Muscle layer of duodenum (tissue), 2 donors: ENCODE data around the gene FNBP1.
"Not testable (repeated sequence)": the region's sequence is repeated elsewhere in the genome, so short reads cannot be mapped to it uniquely, and the experiment has no call there.

ENCODE experiments used
- H3K27ac ChIP-seq: one replicate; pipeline ENCODE4 v1.7.0; 2013; ENCODE audit warnings: mild to moderate bottlenecking, low read length
- H3K27me3 ChIP-seq: one replicate; pipeline ENCODE4 v1.7.0; 2013; ENCODE audit warnings: low read depth, mild to moderate bottlenecking, control low read depth, low read length
- H3K36me3 ChIP-seq, 2 donors: one replicate each; pipeline ENCODE4 v1.7.0; 2013; ENCODE audit warnings: low read length in 2 of 2, control low read depth in 1 of 2, mild to moderate bottlenecking in 1 of 2; ENCODE audit not compliant: insufficient read depth in 2 of 2, control insufficient read depth in 1 of 2
- H3K4me1 ChIP-seq, 2 donors: one replicate each; pipeline ENCODE4 v1.7.0; 2013; ENCODE audit warnings: low read length in 2 of 2, mild to moderate bottlenecking in 2 of 2, control low read depth in 1 of 2, moderate library complexity in 1 of 2; ENCODE audit not compliant: insufficient read depth in 2 of 2, control insufficient read depth in 1 of 2
- H3K4me3 ChIP-seq, 2 donors: one replicate each; pipeline ENCODE4 v1.7.0; 2013; ENCODE audit warnings: low read length in 2 of 2, low read depth in 1 of 2, mild to moderate bottlenecking in 1 of 2
- H3K9me3 ChIP-seq, 2 donors: one replicate each; pipeline ENCODE4 v1.7.0; 2013; ENCODE audit warnings: low read length in 2 of 2, control low read depth in 1 of 2, mild to moderate bottlenecking in 1 of 2; ENCODE audit not compliant: control insufficient read depth in 1 of 2
- donor health status: healthy.

FNBP1 gene

DNA sequence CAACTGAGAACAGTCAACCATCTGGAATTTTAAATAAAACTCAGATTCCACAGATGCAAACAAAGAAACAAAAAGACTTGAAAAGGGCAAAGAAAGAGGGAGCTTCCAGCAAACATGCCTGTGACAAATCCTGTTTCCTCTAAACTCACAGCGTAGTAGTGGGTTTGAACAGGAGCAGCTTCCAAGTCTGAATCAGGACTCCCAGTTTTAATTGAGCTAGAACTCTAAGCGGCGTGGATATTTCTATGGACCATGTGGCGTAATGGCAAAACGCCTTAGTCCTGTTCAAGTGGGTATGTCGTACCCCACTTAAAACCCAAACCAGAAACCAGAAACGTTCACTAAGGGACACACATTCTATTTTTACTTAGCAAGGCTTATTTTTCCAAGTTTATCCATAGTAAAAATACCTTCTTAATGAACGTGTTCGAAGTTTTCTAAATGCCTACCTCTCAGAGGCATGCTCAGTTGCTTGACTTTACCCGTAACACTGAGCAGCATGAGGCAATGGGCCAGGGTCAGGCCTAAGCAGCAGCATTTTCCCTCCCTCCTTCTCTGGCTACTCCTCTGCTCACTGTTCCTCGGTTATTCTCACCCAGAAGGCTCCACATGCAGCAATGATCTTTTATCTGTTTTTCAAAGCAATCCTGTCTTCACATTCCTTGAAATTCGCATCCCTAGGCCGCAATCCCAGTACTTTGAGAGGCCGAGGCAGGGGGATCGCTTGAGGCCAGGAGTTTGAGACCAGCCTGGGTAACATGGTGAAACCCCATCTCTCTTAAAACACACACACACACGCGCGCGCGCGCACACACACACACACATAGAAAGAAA lies 77.9 kb downstream of the FNBP1 start:
- Histone ChIP-seq H3K4me3 (no peak overlapping the region), H3K27ac (peak overlapping the region; percentile 85), H3K27me3 (no peaks in the 10 kb centered on the region), H3K9me3 (no peaks in the 10 kb centered on the region), H3K4me1 (peaks cover 17 to 22% of the 10 kb centered on the region in 2 donors), H3K36me3 (no peaks in the 10 kb centered on the region)

- H3K36me3 ChIP-seq, result no peaks in the 10 kb centered on the region
- peaks cover 17% of the 10 kb centered on the region in 2 donors for H3K4me1 ChIP-seq
- no peaks in the 10 kb centered on the region for H3K27me3 ChIP-seq
- H3K27ac ChIP-seq, result peak overlapping the region; percentile 95
- no peaks in the 10 kb centered on the region for H3K9me3 ChIP-seq
- peak overlapping the region; percentile 54 to 55 for H3K4me3 ChIP-seq
These were observed 79.9 kb downstream of the FNBP1 start for GRCh38 chr9:129962889-129963703.

DNA sequence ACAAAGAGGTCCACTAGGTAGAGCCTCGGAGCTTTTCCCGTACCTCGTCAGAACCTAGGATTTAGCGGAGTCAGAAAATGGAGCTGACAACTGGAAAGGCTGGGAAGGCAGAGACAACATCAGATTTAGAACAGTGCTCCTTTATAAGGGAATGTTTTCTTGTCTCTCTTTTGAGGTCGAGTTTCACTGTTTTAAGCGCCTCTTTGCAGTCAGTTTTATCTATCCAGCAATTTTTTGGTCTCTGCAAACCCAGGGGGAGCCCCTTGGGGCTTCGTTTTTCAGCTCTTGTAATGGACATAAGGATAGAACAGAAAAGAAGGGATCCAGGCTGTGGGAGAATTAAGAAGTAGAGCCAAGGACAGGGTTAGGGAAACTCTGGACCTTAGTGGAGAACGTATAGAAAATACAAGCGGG lies 80.5 kb downstream of the FNBP1 start:
- Histone ChIP-seq H3K4me3 (peak overlapping the region; percentile 54 to 55), H3K9me3 (no peaks in the 10 kb centered on the region), H3K27me3 (no peaks in the 10 kb centered on the region), H3K27ac (peak overlapping the region; percentile 95), H3K4me1 (peaks cover 17% of the 10 kb centered on the region in 2 donors), H3K36me3 (peaks cover 0 to 3% of the 10 kb centered on the region in 2 donors)

- no peak overlapping the region for H3K4me3 ChIP-seq
- peaks cover 5 to 14% of the 10 kb centered on the region in 2 donors for H3K4me1 ChIP-seq
- no peaks in the 10 kb centered on the region for H3K9me3 ChIP-seq
- H3K27ac ChIP-seq, result no peak overlapping the region
- peaks cover 0 to 13% of the 10 kb centered on the region in 2 donors for H3K36me3 ChIP-seq
- no peaks in the 10 kb centered on the region for H3K27me3 ChIP-seq
These were observed 84.2 kb downstream of the FNBP1 start for GRCh38 chr9:129958796-129959195.

GRCh38 chr9:129954868-129955550 lies 88.0 kb downstream of the FNBP1 start:
- H3K9me3 ChIP-seq, result no peaks in the 10 kb centered on the region
- H3K4me1 ChIP-seq, result no peaks in the 10 kb centered on the region
- peaks cover 5 to 18% of the 10 kb centered on the region in 2 donors for H3K36me3 ChIP-seq
- no peak overlapping the region for H3K27ac ChIP-seq
- H3K4me3 ChIP-seq, result no peak overlapping the region
- H3K27me3 ChIP-seq, result no peaks in the 10 kb centered on the region

DNA sequence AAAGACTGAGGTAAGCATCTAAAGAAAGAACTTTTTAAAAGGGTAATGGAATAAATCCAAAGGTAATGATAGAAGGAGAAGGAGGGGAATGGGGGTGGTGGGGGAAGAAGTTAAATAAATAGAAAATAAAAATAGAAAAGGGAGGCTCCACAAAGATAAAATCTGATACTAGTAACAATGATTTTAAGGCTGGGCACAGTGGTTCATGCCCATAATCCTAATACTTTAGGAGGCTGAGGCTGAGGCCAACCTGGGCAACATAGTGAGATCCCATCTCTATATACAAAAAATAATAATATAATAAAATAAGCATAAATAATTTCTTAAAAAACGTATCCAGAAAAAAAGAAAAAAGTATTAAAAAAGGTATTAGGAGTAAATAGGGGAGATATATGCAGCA lies 89.3 kb downstream of the FNBP1 start:
- peaks cover 0 to 6% of the 10 kb centered on the region in 2 donors for H3K4me1 ChIP-seq
- no peaks in the 10 kb centered on the region for H3K27me3 ChIP-seq
- no peaks in the 10 kb centered on the region for H3K9me3 ChIP-seq
- H3K4me3 ChIP-seq, result no peak overlapping the region
- no peak overlapping the region for H3K27ac ChIP-seq
- peaks cover 5 to 18% of the 10 kb centered on the region in 2 donors for H3K36me3 ChIP-seq

DNA sequence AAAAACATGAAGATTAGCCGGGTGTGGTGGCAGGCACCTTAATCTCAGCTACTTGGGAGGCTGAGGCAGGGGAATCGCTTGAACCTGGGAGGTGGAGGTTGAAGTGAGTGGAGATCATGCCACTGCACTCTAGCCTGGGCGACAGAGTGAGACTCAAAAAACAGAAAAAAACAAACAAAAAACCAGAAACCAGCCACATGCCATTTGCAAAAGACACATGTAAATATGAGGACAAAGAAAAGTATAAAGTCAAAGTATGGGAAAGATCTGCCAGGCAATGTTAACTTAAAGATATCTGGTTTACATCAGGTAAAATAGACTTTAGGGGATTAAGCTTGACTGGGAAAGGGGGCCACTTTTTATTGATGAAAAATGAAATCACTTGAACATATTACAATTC lies 90.7 kb downstream of the FNBP1 start:
- H3K36me3 ChIP-seq, result peaks cover 5 to 13% of the 10 kb centered on the region in 2 donors
- no peak overlapping the region for H3K27ac ChIP-seq
- H3K4me1 ChIP-seq, result peaks cover 0 to 6% of the 10 kb centered on the region in 2 donors
- no peak overlapping the region for H3K4me3 ChIP-seq
- H3K9me3 ChIP-seq, result no peaks in the 10 kb centered on the region
- no peaks in the 10 kb centered on the region for H3K27me3 ChIP-seq

- Histone ChIP-seq H3K27ac (peak overlapping the region; percentile 46), H3K9me3 (no peaks in the 10 kb centered on the region), H3K4me1 (peaks cover 0 to 12% of the 10 kb centered on the region in 2 donors), H3K4me3 (no peak overlapping the region), H3K36me3 (peaks cover 5% of the 10 kb centered on the region in 2 donors), H3K27me3 (no peaks in the 10 kb centered on the region)
These were observed 93.2 kb downstream of the FNBP1 start for GRCh38 chr9:129949821-129950220.

GRCh38 chr9:129948626-129949025 lies 94.4 kb downstream of the FNBP1 start:
- not testable (repeated sequence) for H3K27ac ChIP-seq, H3K36me3 ChIP-seq, H3K9me3 ChIP-seq, H3K4me3 ChIP-seq, H3K27me3 ChIP-seq
- H3K4me1 ChIP-seq, result peaks cover 0 to 18% of the 10 kb centered on the region in 2 donors

GRCh38 chr9:129946246-129946995 lies 96.6 kb downstream of the FNBP1 start:
- no peaks in the 10 kb centered on the region for H3K9me3 ChIP-seq
- peak overlapping the region; percentile 88 for H3K27ac ChIP-seq
- H3K4me3 ChIP-seq, result no peak overlapping the region
- H3K36me3 ChIP-seq, result peaks cover 0 to 8% of the 10 kb centered on the region in 2 donors
- H3K4me1 ChIP-seq, result peaks cover 0 to 18% of the 10 kb centered on the region in 2 donors
- no peaks in the 10 kb centered on the region for H3K27me3 ChIP-seq
